K562 (cell line): ENCODE data around the gene RNPEPL1. TPM values are rescaled to one million over a fixed set of nuclear protein-coding genes. Genes with fewer than 3 reads are reported as not detected.

Experiments used
- ATAC-seq: fragments of 200-7000 bp; cut with Tn5 transposase; 3 replicates; pipeline ENCODE4 v1.9.1; 2020; ENCODE audit warnings: moderate library complexity
- BruUV-seq: library from RNA; stranded (reverse); fragments of 400-500 nt; replicated peaks from 2 replicates; lab custom pipeline; 2021; lab: Mats Ljungman, UMichigan
- CTCF ChIA-PET: fragments of 300-600 bp; formaldehyde crosslinking; extraction: SDS; loops from one replicate; lab custom pipeline; 2021; ENCODE audit warnings: low intra/inter-chr PET ratio; lab: Yijun Ruan, JAX
- POLR2A ChIA-PET: fragments of 300-600, 350-650 bp; sonication (Branson Sonifier 250); formaldehyde crosslinking; extraction: SDS; loops from one replicate; lab custom pipeline; 2021; ENCODE audit warnings: antibody characterized with exemption, inconsistent platforms; lab: Yijun Ruan, JAX
- DNase-seq, 4 experiments: peaks; one replicate each; pipeline versions ENCODE4 v3.0.0 to v3.0.0-alpha.2; 2011 to 2018; ENCODE audit warnings: low spot score in 3 of 4, mixed read lengths in 3 of 4; ENCODE audit errors: extremely low read depth in 1 of 4
- FAIRE-seq: peaks from 2 replicates; lab custom pipeline; 2011; peaks lifted over from hg19 to GRCh38; lab: Jason Lieb, UNC
- H2AFZ ChIP-seq: 2 replicates; pipeline ENCODE4 v1.6.0; 2011; ENCODE audit warnings: low read depth, low read length, control low read depth, inconsistent platforms
- H3K27ac ChIP-seq: fragments of 200-600 bp; 3 replicates; pipeline ENCODE4 v1.8.0; 2011; ENCODE audit warnings: low read depth, mild to moderate bottlenecking, control low read depth, inconsistent platforms, low read length, moderate library complexity, mixed read lengths; ENCODE audit errors: extremely low read depth
- H3K27me3 ChIP-seq, 2 experiments: fragments of 300-600 bp in 1 of 2; 2 replicates in 1 of 2; 3 replicates in 1 of 2; pipeline versions ENCODE4 v1.6.0 to v1.8.0; 2011; ENCODE audit warnings: inconsistent platforms in 2 of 2, low read length in 2 of 2, mild to moderate bottlenecking in 1 of 2, mixed read lengths in 1 of 2, moderate library complexity in 1 of 2; ENCODE audit not compliant: control insufficient read depth in 2 of 2, insufficient read depth in 2 of 2
- H3K36me3 ChIP-seq: fragments of 300-600 bp; 3 replicates; pipeline ENCODE4 v1.8.0; 2011; ENCODE audit warnings: mild to moderate bottlenecking, low read length, inconsistent platforms; ENCODE audit not compliant: control insufficient read depth, insufficient read depth
- H3K4me1 ChIP-seq, 2 experiments: fragments of 200-600 bp in 1 of 2; replicated peaks in 1 of 2; 2 replicates in 1 of 2; 3 replicates in 1 of 2; pipeline versions ENCODE4 v1.5.1 to v1.8.0; 2011; ENCODE audit warnings: inconsistent platforms in 2 of 2, low read length in 2 of 2, mild to moderate bottlenecking in 1 of 2, mixed read lengths in 1 of 2, moderate library complexity in 1 of 2; ENCODE audit not compliant: control insufficient read depth in 2 of 2, insufficient read depth in 2 of 2
- H3K4me2 ChIP-seq: 2 replicates; pipeline ENCODE4 v1.6.1; 2011; ENCODE audit warnings: low read length, control low read depth, inconsistent platforms, mixed read lengths; ENCODE audit not compliant: insufficient read depth
- H3K4me3 ChIP-seq: fragments of 200-600 bp; sonication (generic), shearing (Covaris generic); 2 replicates; pipeline ENCODE4 v1.5.1; 2016; ENCODE audit warnings: control low read depth, inconsistent platforms
- H3K79me2 ChIP-seq: fragments of 200-600 bp; 3 replicates; pipeline ENCODE4 v1.8.0; 2011; ENCODE audit warnings: low read length, inconsistent platforms; ENCODE audit not compliant: control insufficient read depth, insufficient read depth
- H3K9ac ChIP-seq, 2 experiments: 2 replicates each; pipeline versions ENCODE4 v1.6.0 to v1.6.1; 2011; ENCODE audit warnings: low read depth in 2 of 2, low read length in 2 of 2, control low read depth in 1 of 2, inconsistent platforms in 1 of 2, mild to moderate bottlenecking in 1 of 2, mixed read lengths in 1 of 2; ENCODE audit not compliant: insufficient read depth in 1 of 2
- H3K9me1 ChIP-seq: one replicate; pipeline ENCODE4 v1.6.0; 2011; ENCODE audit warnings: inconsistent platforms, mild to moderate bottlenecking, low read length, moderate library complexity; ENCODE audit not compliant: control insufficient read depth, insufficient read depth
- H3K9me3 ChIP-seq: replicated peaks from 2 replicates; pipeline ENCODE4 v1.5.1; 2011; ENCODE audit warnings: low read depth, low read length, inconsistent platforms; ENCODE audit not compliant: control insufficient read depth, insufficient read depth
- H4K20me1 ChIP-seq: replicated peaks from 2 replicates; pipeline ENCODE4 v1.6.1; 2011; ENCODE audit warnings: low read length, inconsistent platforms, mixed read lengths; ENCODE audit not compliant: control insufficient read depth, insufficient read depth
- CREB1 ChIP-seq, 2 experiments: sonication (generic) in 1 of 2; formaldehyde crosslinking in 1 of 2; IDR thresholded peaks; 2 replicates each; pipeline versions ENCODE4 v1.6.1 to v1.8.0; 2012 to 2022; ENCODE audit warnings: inconsistent platforms in 1 of 2, mild to moderate bottlenecking in 1 of 2, missing genetic modification reagents in 1 of 2, moderate library complexity in 1 of 2
- PKNOX1 ChIP-seq: fragments of 450-650 bp; IDR thresholded peaks from 2 replicates; pipeline ENCODE4 v1.6.1; 2016
- XRCC3 ChIP-seq: fragments of 450-650 bp; IDR thresholded peaks from 2 replicates; pipeline ENCODE4 v1.6.1; 2017; ENCODE audit warnings: mild to moderate bottlenecking, moderate library complexity
- YBX1 ChIP-seq: fragments of 450-650 bp; IDR thresholded peaks from 2 replicates; pipeline ENCODE4 v1.7.1; 2016; ENCODE audit warnings: mild to moderate bottlenecking
- ZNF121 ChIP-seq: sonication (generic); formaldehyde crosslinking; conservative IDR thresholded peaks from 2 replicates; pipeline ENCODE4 v1.8.0; 2022; ENCODE audit warnings: missing genetic modification reagents
- WGBS: fragments of 100-300 bp; shearing (Covaris generic); methylation state at CpG from one replicate; pipeline ENCODE4 v1.1.6; 2016; ENCODE audit warnings: low coverage, mixed read lengths; ENCODE audit not compliant: insufficient coverage; ENCODE audit errors: missing lambda C conversion rate; 5-methylcytosine and 5-hydroxymethylcytosine counted together
- in situ Hi-C: fragments of 300-500 bp; cut with MboI; formaldehyde crosslinking; loops from 4 replicates; pipeline ENCODE4 v1.15.0; 2018; ENCODE audit warnings: inconsistent platforms, mixed read lengths
- intact Hi-C: fragments of 100-400 bp; cut with micrococcal nuclease; formaldehyde crosslinking; loops from 2 replicates; pipeline ENCODE4 v1.14.2; 2022
- polyA plus RNA-seq, 8 experiments: library from polyadenylated mRNA; depleted of rRNA in 4 of 8; stranded (reverse) in 5 of 8; unstranded in 3 of 8; fragments of >200 nt; fragmentation: Nextera tagmentation in 2 of 8; fragmentation: Illumina TruSeq in 1 of 8; extraction: Ambion mirVana in 2 of 8; extraction: Trizol in 1 of 8; gene quantifications; 2 replicates each; pipeline versions ENCODE4 v1.2.1 to v1.2.3, GENCODE V29; 2011 to 2014; ENCODE audit warnings: inconsistent platforms in 1 of 8, missing spikeins in 1 of 8
- total RNA-seq, 7 experiments: library from RNA; depleted of rRNA in 6 of 7; stranded (reverse); fragments of >200 nt in 6 of 7; fragmentation: Illumina TruSeq in 2 of 7; extraction: Trizol in 2 of 7; gene quantifications; 2 replicates each; pipeline versions ENCODE4 v1.2.1 to v1.2.3, GENCODE V29; 2011 to 2021; ENCODE audit warnings: low replicate concordance in 1 of 7

Gene RNPEPL1
- total and polyA plus RNA-seq, 9 of the 15 experiments (the other 6 are each of a cell fraction or from before 2014, with no cell fraction given) = 0.07 to 38.7 (median 5.6) TPM

GRCh38 chr2:240518981-240519380 lies 49.3 kb upstream of the RNPEPL1 start:
- H3K9me3 ChIP-seq = 0 out of 2 replicates have a peak, but pooled peaks cover 4% of the 10 kb centered on the region
- no peak overlapping the region for H3K4me2 ChIP-seq
- ATAC-seq (no peak), DNase-seq (no peak), FAIRE-seq (no peak)
- peaks cover 20% of the 10 kb centered on the region; the same call in 1 of the 3 replicates for H3K36me3 ChIP-seq
- no peak for TF ChIP-seq ZNF121
- TF ChIP-seq XRCC3 = no peak
- TF ChIP-seq YBX1 = no peak
- TF ChIP-seq PKNOX1 = no peak
- no peak for TF ChIP-seq CREB1 (IDR thresholded peaks at IDR 0.05)
- no peak for TF ChIP-seq CREB1 (CRISPR knock-in tag; IDR thresholded peaks at IDR 0.05)
- H3K27ac ChIP-seq = no peak overlapping the region
- no peak overlapping the region for H2AFZ ChIP-seq
- intact Hi-C loops = loop anchor here (10.0 kb wide), 2 partner anchors 46 to 186 kb away; partner anchors contain the start of genes DUSP28 and RNPEPL1
- in situ Hi-C loops = no loop called here
- ChIA-PET POLR2A (no interaction called here), CTCF (no interaction called here)
- no peaks in the 10 kb centered on the region for H3K79me2 ChIP-seq
- no peaks in the 10 kb centered on the region for H3K27me3 ChIP-seq
- no TSS peak for BruUV-seq
- WGBS = 93% methylated on average over 5 of the region's 5 CpGs
- no peaks in the 10 kb centered on the region for H4K20me1 ChIP-seq
- H3K9ac ChIP-seq = no peak overlapping the region
- peaks cover 0 to 1% of the 10 kb centered on the region in 2 experiments; a peak in 1 of 5 replicates for H3K4me1 ChIP-seq
- no peaks in the 10 kb centered on the region for H3K9me1 ChIP-seq
- H3K4me3 ChIP-seq = no peak overlapping the region
